Spleen (tissue), 7 donors: ENCODE data around the gene RHOF.
A peak's percentile ranks its signal among the peaks of the same experiment; 100 is the strongest.

Experiments used
- POLR2A ChIP-seq, 3 donors: fragments of 450-650 bp; IDR thresholded peaks; one replicate each; pipeline ENCODE4 v1.5.1; 2017; ENCODE audit warnings: antibody characterized with exemption in 3 of 3, mild to moderate bottlenecking in 1 of 3
- POLR2AphosphoS5 ChIP-seq, 3 donors: sonication (generic); formaldehyde crosslinking; IDR thresholded peaks; one replicate each; pipeline ENCODE4 v1.5.1; 2017; ENCODE audit warnings: antibody characterized with exemption in 3 of 3
- TF ChIP-seq, protein P1 (sequence below), 11 experiments: fragments of 200-600 bp in 7 of 11; fragments of 450-650 bp in 4 of 11; sonication (generic) in 4 of 11; IDR thresholded peaks in 8 of 11; conservative IDR thresholded peaks in 3 of 11; 1 replicate in 7 of 11; 2 replicates in 4 of 11; pipeline versions ENCODE4 v1.4.0 to v1.8.0; 2016 to 2021; ENCODE audit warnings: antibody characterized with exemption in 11 of 11, inconsistent platforms in 4 of 11, mild to moderate bottlenecking in 1 of 11
- donor health status: DM: no; HTN: no; CAD: no; lungs with moderate emphysema.
- donor health status: DM: no; HTN: no; CAD: no.
- donor health status: DM: no; HTN: no; CAD: no.

DNA sequence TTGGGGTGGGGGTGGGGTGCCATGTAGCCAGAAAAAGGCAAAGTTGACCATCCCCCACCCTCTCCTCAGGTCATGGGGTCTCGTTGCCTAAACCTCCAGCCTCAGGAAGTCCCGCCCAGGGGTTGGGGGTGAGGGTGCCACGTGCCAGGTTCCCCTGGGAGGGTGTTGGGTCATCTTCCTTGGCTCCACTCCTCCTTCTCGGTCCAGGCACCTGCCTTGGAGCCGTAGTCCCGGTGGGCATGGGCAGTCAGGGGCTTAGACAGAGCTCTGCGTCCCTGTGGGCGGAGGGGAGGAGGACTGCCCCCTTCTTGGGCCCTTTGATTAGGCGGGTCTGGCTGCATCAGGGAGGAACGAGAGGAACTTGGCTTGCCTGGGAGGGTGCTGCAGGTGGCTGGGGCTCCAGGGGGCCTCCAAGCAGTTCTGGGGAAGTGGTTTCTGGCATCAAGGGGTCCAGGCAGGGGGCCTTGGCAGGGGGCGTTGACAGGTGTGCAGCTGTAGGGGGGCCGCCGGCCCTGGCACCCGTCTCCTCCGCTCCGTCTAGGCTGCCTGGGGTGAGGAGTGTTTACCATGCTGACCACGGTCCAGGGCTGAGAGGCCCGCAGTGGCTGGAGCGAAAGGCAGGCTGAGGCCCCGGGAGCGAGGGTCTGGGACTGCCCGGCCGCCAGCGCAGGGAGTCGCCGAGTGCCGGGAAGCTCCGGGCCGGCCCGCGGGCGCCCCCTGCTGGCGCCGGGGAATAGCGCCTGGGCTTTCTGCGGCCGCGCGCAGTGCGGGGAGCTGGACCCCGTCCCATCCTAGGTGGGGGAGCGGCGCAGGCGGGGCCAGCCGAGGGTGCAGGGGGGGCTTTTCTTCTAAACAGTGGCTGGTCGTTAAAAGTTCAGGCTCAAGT lies 18.2 kb upstream of the RHOF start:
- TF ChIP-seq, protein P1, sequence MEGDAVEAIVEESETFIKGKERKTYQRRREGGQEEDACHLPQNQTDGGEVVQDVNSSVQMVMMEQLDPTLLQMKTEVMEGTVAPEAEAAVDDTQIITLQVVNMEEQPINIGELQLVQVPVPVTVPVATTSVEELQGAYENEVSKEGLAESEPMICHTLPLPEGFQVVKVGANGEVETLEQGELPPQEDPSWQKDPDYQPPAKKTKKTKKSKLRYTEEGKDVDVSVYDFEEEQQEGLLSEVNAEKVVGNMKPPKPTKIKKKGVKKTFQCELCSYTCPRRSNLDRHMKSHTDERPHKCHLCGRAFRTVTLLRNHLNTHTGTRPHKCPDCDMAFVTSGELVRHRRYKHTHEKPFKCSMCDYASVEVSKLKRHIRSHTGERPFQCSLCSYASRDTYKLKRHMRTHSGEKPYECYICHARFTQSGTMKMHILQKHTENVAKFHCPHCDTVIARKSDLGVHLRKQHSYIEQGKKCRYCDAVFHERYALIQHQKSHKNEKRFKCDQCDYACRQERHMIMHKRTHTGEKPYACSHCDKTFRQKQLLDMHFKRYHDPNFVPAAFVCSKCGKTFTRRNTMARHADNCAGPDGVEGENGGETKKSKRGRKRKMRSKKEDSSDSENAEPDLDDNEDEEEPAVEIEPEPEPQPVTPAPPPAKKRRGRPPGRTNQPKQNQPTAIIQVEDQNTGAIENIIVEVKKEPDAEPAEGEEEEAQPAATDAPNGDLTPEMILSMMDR (IDR thresholded peaks at IDR 0.05 in 8 of 11, conservative IDR thresholded peaks at IDR 0.05 in 3 of 11), result peak; percentile 83 to 100 (median 99)
- TF ChIP-seq POLR2A (IDR thresholded peaks at IDR 0.05), result no peak
- peak; percentile 9 to 59 (median 18) for TF ChIP-seq POLR2AphosphoS5 (IDR thresholded peaks at IDR 0.05)
